Muscle of back (tissue), 11 donors: ENCODE measurements around the gene CYP11A1. TPM values are rescaled to one million over a fixed set of nuclear protein-coding genes. Genes with fewer than 3 reads are reported as not detected.
"Not testable (repeated sequence)": the region's sequence is repeated elsewhere in the genome, so short reads cannot be mapped to it uniquely, and the experiment has no call there.

Experiments used
- DNase-seq, 3 donors: peaks; one replicate each; pipeline versions ENCODE4 v3.0.0 to v3.0.0-alpha.2; 2013
- polyA plus RNA-seq, 10 donors: library from polyadenylated mRNA; unstranded; fragments of 120-200 nt; gene quantifications; one replicate each; pipeline ENCODE4 v1.2.1, GENCODE V29; 2013; ENCODE audit not compliant: insufficient read length in 10 of 10

Gene CYP11A1
- polyA plus RNA-seq, 10 donors: 1.2 to 2.6 (median 1.9) TPM

DNA sequence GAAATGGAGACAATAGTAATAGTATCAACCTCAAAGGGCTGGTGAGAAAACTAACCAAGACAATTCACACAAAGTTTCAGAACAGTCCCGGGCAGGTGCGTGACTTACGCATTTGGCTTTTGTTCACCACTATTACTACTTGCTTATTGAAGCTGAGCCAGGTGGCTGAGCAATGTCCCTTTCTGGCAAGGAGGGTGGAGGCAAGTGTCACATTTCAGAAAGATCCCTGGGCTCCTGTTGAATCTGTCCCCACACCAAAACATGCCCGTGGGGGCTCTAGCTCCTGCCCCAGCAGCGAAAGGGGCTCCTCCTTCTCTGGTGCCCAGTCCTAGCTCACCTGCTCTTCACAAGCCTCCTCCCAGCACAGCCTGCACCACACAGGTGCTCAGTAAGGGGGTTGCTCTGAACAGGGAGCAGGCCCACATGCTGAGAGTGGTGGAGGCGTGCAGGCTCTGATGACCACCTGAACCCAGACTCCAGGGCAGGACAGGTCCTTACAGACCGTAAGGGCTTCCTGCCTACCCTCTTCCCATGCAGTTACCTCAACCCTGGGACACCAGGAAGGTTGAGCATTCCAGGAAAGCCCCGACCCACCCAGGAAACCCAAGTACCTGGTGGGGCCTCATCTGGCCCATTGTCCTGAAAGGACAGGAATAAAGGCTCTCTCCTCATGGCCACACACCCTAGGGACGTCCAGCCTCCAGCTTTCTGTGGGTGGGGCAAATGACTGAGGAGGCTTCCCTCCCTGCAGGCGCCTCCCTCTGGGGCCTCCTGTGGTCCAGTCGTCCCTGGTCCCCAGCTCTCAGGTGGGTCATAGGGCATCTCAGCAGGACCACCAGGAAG is 33.7 kb upstream of the CYP11A1 start:
- DNase-seq: no peak

DNA sequence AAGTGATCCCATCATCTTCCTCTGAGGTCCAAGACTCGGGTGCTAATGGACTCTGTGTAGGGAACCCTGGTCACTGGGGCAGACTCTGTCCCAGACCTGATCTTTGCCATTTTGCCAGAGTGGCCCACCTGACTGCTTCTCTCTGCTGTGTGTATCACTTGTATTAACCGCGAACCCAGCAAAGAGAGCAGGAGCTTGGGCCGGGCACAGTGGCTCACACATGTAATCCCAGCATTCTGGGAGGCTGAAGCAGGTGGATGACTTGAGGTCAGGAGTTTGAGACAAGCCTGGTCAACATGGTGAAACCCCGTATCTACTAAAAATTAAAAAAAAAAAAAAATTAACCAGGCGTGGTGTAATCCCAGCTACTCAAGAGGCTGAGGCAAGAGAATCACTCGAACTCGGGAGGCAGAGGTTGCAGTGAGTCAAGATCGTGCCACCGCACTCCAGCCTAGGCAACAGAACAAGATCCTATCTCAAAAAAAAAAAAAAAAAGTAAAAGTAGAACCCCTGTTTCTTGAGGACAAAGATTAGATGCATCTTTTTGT is 32.9 kb upstream of the CYP11A1 start:
- no peak for DNase-seq

DNA sequence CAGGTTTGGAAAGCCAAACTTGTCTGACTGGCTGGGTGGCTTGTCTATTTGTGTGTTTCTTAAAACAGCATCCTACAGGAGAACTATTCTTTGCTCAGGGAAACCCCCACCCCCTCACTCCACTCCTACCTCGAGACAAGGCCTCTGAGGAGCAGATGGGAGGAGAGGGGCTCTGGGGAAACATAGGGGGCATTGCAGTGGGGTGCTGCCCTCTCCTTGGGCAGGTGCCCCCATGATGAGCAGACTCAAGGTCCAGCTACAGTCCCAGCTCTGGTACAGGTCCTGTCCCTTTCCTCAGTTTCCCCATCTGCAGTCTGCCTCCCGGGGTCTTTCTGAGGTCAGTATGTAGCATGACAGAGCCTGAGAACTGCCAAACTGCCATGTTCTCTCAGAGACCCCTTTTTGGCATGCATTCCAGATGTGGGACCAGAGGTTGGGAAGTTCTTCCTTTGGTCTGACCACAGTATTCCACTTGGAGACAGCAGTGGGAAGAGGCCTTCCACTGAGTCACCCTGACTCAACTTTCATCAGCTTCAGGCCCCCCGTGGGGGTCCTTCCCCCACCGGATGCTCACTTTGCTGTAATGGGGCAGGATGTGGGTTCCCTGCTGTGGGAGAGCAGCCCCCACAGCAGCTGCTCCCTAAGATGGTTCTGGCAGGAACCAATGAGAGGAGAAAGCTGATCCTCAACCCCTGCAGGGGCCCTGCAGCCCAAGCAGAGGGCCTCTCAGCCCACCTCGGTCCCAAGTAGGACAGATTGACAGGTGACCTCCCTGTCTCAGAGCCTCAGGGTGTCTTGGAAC is 32.3 kb upstream of the CYP11A1 start:
- peak in 1 of 3 donors; percentile 71 for DNase-seq

DNA sequence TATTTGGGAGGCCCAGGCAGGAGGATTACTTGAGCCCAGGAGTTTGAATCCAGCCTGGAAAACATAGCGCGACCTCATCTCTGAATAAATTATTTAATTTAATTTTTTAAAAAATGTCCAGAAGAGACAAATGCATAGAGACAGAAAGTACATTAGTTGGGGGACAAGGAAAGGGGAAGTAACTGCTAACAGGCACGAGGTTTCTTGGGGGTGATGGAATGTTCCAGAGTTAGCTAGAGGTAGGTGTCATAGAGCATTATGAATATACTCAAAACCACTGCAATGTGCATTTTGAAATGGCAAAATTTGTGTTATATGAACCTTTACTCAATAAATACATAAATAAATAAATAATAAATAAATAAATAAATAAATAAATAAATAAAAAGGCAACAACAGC is 31.7 kb upstream of the CYP11A1 start:
- no peak for DNase-seq

DNA sequence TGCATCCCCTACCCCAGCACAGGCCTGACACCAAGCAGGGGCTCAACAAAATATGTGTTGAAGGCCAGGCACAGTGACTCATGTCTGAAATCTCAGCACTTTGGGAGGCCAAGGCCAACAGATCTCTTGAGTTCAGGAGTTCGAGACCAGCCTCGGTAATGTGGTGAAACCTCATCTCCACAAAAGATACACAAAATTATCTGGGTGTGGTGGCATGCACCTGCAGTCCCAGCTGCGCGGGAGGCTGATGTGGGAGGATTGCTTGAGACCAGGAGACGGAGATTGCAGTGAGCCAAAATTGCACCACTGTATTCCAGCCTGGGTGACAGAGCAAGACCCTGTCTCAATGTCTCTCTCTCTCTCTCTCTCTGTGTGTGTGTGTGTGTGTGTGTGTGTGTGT is 30.7 kb upstream of the CYP11A1 start:
- no peak for DNase-seq

DNA sequence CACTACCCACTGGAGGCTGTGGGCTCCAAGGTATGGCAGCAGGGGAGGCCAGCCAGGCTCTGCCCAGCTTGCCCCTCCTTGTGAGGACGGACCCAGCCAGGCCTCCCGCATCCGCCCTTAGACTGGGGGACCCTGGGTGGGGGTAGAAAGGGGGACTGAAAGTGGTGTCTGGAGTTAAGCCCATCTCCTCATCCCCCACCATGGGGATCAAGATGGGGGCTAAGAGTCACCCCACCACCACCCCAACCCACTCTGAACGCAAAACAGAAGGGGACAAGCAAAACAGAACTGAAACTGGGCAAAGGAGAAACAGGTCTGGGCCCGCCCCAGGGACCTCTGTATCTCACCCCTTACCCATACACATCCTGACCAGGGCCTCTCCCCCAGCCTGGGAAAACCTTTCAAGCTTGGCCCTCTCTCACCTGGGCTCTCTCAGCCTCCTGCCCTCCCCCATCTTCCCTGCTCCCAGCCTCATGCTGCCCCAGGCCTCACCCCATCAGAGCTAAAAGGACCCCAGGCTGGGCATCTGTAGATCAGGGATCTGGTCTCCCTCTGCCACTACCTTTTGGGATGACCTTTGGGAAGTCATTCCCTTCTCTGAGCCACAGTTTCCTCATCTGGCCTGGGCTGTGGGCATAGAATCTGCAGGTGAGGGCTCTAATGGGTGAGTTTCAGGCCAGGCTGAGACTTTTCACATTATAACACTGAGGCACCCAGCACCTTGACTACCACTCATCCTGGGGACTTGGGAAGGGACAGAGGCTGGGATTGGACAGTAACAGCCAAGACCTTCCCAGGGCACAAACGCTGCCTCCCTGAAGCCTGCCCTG is 30.0 kb upstream of the CYP11A1 start:
- DNase-seq: no peak

DNA sequence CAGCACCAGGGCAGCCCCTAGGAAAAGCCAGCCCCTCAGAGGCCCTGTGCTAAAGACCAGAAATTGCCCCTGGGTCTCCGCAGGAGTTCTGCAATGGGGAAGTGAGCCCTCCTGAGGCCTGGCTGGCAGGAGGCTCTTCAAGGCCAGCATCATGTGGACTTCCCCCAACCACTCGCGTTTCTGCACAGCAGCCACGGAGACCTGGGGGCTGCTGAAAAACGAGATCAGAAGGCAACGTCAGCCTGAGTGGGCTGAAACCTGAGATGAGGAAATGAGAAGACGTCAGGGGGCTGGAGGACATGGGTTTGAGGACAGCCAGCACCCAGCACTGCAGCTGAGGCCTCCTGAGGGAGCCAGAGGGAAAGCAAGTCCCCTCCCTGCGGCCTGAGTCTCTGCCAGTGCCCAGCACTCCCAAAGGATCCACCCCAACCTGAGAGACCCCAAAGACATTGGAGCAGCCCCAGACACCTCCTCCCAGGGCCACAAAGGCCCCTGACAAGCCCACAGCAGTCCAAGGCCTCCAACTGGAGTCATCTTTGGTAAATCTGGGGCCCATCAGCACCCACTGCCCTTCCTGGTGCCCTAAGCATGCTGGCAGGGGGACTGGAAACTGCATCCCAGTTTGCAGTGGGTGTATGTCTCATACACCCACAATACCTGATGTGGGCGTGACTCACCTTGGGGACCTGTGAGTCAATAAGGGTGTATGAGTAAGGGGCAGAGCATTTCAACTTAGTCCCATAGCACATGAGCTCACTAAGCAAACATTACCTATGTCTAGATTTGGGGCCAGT is 29.2 kb upstream of the CYP11A1 start:
- DNase-seq: no peak

DNA sequence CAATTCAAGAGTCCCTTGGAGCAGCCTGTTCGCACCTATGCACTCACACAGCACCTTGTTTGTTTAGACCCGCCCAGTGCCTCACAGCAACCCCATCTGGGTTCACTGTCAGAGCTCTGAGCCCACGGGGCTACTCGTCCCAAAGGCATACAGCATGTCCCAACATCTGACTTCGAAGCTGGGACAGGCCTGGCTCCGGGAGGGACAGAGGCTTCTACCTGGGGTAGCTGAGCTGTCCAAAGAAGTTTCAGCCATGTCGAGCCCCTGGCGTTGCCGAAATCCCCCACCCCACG is 28.6 kb upstream of the CYP11A1 start:
- DNase-seq: no peak

DNA sequence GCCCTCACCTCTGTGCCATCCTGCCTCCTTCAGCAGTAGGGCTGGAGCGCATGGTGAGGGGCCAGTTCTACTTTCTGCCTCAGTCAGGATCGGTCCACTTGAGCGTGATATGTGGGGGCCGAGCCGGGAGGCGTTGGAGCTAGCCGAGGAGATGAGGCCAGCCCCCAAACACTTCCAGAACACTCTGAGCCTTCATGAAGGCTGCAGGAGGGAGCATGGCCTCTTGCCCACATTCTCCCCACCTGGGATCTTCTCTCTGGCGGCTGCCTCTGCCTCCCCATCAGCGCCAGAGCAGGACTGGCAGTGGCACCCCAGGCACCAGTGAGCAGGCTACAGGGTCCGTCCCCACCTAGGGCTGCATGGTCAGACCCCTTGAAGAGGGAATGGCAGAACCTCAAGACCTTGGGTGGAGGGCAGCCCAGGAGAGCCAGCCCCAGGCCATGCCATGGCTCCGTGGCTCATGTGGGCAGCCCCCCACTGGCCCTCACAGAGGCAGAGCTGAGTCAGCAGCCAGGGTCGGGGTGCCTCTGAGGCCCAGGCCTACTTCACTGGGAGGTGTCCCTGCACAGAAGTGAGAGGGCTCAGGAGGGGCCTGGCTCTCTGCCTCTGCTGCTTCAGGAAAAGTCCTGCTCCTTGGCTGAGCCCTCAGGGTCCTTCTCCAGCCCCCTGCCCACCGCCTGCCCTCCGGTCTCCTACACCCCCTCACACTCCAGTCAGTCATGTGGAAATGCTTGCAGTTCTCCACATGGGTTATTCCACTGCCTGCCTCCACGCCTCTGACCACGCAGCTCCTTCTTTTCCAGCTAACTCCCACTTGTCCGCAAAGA is 28.1 kb upstream of the CYP11A1 start:
- DNase-seq: no peak

DNA sequence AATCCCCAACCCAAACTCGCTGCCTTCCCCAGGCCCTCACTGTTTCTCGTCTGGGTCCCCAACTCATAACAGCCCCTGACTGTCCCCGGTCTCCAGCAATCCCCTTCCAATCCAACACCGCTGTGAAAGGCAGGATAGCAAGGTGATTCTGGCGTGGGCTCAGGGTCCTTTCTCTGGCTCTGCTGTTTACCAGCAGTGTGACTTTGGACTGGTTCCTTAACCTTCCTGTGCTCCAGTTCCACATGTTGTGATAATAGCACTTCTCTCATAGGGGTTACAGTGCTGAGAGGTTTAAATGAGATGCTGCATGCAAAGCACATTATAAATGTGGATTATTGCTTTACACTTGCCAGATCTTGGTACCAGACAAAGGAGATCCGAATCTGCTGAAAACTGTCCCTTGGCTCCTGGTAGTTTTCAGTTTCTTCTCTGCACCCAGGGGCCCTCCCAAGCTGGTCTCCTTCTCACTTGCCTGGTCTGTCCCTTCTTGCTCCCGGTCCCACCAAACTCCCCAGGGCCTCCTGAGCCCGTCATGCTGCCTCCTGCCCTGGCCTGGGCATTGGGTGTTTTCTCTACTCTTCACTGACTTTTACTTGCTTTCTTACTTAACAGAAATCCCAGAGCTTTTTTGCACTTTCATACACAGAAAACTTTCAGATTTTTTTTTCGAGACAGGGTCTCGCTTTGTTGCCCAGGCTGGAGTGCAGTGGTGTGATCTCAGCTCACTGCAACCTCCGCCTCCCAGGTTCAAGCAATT is 26.8 kb upstream of the CYP11A1 start:
- no peak for DNase-seq

DNA sequence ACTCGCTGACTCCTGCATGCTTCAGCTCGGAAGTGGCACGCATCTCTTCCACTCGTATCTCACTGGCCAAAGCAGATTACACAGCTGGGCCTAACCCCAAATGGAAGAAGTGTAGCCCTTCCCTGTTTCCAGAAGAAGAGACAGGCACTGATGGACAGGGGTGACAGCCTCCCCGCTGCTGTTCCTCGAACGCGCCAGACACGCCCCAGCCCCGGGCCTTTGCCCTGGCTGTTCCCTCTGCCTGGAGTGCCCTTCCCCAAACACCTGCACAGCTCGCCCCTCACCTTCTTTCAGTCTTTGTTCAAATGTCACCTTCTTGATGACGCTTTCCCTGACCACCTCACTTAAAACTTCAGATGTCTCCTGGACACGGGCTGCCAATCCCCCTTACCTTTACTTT is 26.0 kb upstream of the CYP11A1 start:
- no peak for DNase-seq

DNA sequence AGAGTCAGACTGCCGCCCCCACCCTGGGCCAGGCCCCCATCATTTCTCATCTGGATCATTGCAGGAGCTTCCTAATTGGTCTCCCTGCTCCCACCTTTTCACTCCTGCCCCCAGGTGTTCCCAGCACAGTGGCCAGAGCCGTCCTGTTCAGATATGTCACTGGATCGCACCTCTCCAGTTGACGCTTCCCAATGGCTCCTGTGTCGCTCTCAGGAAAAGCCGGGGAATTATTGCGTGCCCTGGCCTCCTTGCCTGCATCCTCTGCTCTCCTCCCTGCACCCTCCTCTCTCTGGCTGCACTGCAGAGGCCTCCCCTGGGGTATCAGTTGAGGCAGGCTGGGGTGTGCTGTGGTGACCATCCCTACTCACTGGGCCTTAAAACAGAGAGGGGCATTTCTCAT is 25.5 kb upstream of the CYP11A1 start:
- DNase-seq: no peak

DNA sequence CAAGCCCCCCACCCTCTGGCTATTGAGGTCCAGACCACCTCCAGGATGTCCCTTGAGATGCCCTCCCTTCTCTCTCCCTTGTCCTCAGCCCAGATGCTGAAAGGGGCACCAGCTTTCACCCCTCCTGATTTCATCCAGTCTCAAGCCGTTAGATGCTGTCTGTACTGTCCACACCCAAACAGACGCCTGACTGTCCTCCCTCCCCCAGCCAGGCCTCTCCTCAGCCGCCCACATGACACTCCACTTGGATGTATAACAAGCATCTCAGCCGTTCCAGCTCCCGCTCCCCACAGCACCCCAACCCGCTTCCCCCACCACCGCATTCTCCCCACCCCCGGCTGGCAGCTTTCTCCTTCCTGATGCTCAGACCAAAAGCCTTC is 25.0 kb upstream of the CYP11A1 start:
- DNase-seq: peak; percentile 60 to 87 (median 64)

DNA sequence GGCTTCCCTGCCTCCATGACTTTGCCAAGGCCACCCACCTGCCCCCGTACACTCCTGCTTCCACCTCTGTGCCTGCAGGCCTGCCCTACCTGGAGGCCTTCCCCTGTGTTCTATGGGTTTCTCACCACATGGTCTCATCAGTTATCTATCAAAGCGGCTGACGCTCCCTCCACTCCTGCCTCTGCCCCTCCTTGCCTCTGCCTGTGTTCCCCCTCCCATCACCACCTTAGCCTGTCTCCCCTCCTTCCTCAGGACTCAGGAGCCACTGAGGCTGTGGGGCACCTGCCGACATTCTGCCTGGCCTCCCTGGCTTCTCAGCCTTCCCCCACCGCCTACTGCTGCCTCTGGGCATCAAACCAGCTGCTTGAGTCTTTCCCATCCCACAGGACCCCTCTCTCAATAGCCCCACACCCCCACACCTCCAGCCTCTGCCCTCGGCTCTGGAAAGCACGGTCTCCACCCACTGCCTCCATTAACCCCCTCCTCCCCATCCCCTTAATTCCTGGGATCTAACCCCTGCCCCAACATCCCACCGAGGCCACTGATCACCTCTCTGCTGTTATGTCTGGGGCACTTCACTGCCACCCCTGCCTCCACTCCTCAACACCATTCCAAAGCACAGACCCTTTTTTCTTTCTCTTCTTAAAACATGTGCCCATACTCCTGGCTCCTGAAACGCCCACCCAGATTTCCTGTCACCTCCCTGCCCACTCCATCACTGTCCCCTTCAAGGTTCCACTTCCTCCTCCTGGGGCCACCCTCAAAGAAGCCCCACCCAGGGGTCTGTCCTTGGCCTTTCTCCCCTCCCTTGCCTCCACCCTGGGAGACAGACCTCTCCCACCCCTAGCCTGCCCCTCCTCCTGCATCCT is 24.4 kb upstream of the CYP11A1 start:
- no peak for DNase-seq

DNA sequence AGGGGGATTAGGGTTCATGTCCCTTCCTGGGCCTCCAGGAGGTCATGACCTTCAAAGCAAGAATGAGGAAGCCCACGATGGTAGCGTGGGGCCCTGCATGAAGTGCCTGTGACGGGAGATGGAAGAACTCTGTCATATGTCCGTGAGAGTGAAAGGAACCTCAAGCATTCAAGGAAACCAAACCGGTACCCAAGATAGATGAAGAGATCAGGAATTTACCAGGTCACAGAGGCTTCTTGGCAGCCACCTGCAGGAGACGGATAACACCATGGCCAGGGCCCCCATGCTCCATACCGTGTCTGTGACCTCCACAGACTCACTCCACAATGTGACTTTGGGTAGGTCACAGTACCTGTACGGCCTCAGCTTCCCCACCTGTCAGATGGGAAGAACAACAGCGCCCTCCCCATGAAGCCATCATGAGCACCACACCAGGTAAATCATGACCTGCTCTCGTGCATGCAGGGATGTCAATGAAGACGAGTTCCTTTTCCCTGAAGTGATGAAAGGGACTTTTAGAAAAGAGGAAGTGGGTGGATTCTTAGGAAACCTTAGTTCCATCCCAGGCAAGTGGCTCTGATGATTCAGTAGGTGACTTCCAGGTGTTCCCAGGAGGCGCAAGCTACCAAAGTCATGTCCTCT is 23.3 kb upstream of the CYP11A1 start:
- DNase-seq: no peak

DNA sequence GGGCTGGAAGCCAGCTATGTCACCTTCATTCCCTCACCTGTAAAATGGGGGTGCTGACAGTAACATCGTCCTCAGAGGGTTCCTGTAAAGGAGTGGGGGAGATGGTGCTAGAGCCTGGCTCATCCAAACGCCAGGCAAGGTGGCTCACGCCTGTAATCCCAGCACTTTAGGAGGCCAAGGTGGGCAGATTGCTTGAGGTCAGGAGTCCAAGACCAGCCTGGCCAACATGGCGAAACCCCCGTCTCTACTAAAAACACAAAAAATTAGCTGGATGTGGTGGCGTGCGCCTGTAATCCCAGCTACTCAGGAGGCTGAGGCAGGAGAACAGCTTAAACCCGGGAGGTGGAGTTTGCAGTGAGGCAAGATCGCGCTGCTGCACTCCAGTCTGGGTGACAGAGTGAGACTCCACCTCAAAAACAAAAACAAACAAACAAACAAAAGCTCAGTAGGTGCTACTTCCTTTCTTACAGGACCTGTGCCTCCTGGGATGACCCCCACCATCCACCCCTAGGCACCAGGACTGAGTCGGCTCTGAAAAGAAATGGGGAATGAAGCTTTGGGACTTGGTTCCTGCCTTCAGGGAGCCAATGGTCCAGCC is 22.7 kb upstream of the CYP11A1 start:
- DNase-seq: not testable (repeated sequence)

DNA sequence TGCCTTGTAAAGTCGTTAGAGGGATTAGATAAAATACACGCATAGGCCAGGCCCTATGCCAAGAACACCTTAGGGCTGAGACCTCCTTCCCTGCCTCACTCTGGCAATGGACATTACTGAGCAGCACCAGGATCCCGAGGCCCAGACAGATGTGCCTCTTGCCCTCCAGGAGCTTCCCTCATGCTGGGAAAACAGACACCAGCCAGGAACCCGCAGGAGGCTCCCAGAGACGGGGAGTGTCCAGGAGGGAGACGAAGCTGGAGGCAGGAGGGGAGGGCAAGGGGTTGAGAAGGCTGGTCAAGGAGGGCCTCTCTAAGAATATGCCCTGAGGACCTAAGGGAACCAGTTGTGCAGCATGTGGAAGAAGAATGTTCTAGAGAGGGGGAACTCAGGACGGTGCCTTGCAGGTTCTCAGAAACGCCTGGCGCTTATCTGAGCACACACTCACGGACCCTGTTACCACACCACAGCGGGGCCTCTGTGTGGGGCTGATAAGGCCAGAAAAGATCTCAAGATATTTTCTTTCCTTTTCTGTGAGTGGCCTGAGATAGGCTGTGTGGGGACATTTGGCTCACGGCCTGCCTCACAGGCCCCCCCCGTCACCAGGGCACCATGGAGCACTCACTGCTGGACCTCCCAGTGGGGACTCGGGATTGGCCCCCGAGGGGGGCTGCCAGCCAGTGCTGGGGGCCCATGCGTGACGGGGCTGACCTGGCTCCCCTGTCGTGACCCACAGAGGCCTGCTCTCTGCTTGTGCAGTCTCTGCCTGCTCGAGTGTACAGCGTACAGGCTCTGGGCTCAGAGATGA is 22.0 kb upstream of the CYP11A1 start:
- no peak for DNase-seq
